Caco-2 (cell line): ENCODE measurements around the gene MED12L. TPM values are rescaled to one million over a fixed set of nuclear protein-coding genes. Genes with fewer than 3 reads are reported as not detected.
"Not testable (repeated sequence)": the region's sequence is repeated elsewhere in the genome, so short reads cannot be mapped to it uniquely, and the experiment has no call there.

Source experiments
- BruUV-seq: library from RNA; stranded (reverse); fragments of 400-500 nt; replicated peaks from 2 replicates; lab custom pipeline; 2021; lab: Mats Ljungman, UMichigan
- CTCF ChIA-PET: fragments of 300-600 bp; sonication (Branson Sonifier 250); formaldehyde crosslinking; loops from one replicate; lab custom pipeline; 2022; ENCODE audit warnings: antibody characterized with exemption; lab: Charles Lee
- POLR2A ChIA-PET: fragments of 300-600 bp; sonication (Branson Sonifier 250); formaldehyde crosslinking; loops from one replicate; lab custom pipeline; 2022; ENCODE audit warnings: antibody characterized with exemption; lab: Charles Lee
- DNase-seq, 2 experiments: peaks; one replicate each; pipeline versions ENCODE4 v3.0.0 to v3.0.0-alpha.2; 2020 to 2022
- H3K27me3 ChIP-seq: replicated peaks from 2 replicates; pipeline ENCODE4 v1.6.0; 2011; ENCODE audit warnings: low read length; ENCODE audit not compliant: control insufficient read depth, insufficient read depth
- H3K36me3 ChIP-seq: 2 replicates; pipeline ENCODE4 v1.5.1; 2011; ENCODE audit warnings: low read length; ENCODE audit not compliant: control insufficient read depth, insufficient read depth
- H3K4me1 ChIP-seq: fragments of 250-450 bp; sonication (Bioruptor Pico); 2 replicates; pipeline ENCODE4 v1.5.1; 2020; ENCODE audit warnings: mild to moderate bottlenecking
- H3K4me3 ChIP-seq: 2 replicates; pipeline ENCODE4 v1.5.1; 2011; ENCODE audit warnings: low read depth, mild to moderate bottlenecking, control low read depth, low read length
- H3K9me3 ChIP-seq: fragments of 250-450 bp; sonication (Bioruptor Pico); 2 replicates; pipeline ENCODE4 v1.5.1; 2020; ENCODE audit warnings: mild to moderate bottlenecking, moderate library complexity
- H3K27ac Mint-ChIP-seq: one replicate; pipeline ENCODE4 v1.8.0; 2022; ENCODE audit warnings: mixed read lengths; ENCODE audit not compliant: unreplicated experiment
- H3K27me3 Mint-ChIP-seq: one replicate; pipeline ENCODE4 v1.8.0; 2022; ENCODE audit warnings: mixed read lengths; ENCODE audit not compliant: insufficient read depth, unreplicated experiment
- H3K36me3 Mint-ChIP-seq: one replicate; pipeline ENCODE4 v1.8.0; 2022; ENCODE audit warnings: mild to moderate bottlenecking, mixed read lengths; ENCODE audit not compliant: insufficient read depth, unreplicated experiment
- H3K4me1 Mint-ChIP-seq: one replicate; pipeline ENCODE4 v1.8.0; 2022; ENCODE audit warnings: low read depth, mixed read lengths; ENCODE audit not compliant: unreplicated experiment
- H3K4me3 Mint-ChIP-seq: one replicate; pipeline ENCODE4 v1.8.0; 2022; ENCODE audit warnings: mild to moderate bottlenecking, moderate library complexity, mixed read lengths; ENCODE audit not compliant: unreplicated experiment
- H3K9me3 Mint-ChIP-seq: one replicate; pipeline ENCODE4 v1.8.0; 2022; ENCODE audit warnings: mixed read lengths; ENCODE audit not compliant: unreplicated experiment
- intact Hi-C: fragments of 100-400 bp; cut with micrococcal nuclease; formaldehyde crosslinking; loops from one replicate; pipeline ENCODE4 v1.10.0; 2022; ENCODE audit not compliant: unreplicated experiment
- total RNA-seq: library from RNA; stranded (reverse); gene quantifications from 2 replicates; pipeline ENCODE4 v1.2.3, GENCODE V29; 2022
- TF ChIP-seq, protein P1 (sequence below), 2 experiments: fragments of 200-600 bp in 1 of 2; IDR thresholded peaks; 1 replicate in 1 of 2; 2 replicates in 1 of 2; pipeline versions ENCODE4 v1.5.1 to v1.8.0; 2011 to 2022; ENCODE audit warnings: antibody characterized with exemption in 1 of 2, control low read depth in 1 of 2, inconsistent platforms in 1 of 2, low read depth in 1 of 2, low read length in 1 of 2, mild to moderate bottlenecking in 1 of 2, moderate library complexity in 1 of 2; ENCODE audit not compliant: insufficient read depth in 1 of 2, severe bottlenecking in 1 of 2, unreplicated experiment in 1 of 2

The MED12L gene
- total RNA-seq, 1 experiment from 2014 or later, result 21.5 TPM

DNA sequence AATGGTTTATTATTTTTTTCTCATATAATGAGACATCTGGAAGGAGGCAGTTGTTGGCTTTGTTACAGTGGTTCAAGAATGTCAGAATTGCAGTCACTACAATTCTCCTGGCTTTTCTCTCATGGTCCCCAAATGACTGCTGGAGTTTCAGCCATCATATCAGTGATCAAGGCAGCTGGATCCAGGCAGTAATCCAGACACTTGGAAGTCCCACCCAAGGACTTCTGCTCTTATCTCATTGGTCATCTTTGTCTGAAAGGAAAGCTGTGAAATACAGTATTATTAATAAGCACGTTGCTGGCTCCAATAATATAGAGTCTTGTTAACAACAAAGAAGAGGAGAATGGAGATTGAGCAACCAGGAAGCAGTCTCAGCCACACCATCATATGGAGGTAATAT is 22.9 kb upstream of the MED12L start:
- Histone ChIP-seq H3K4me1 (no peaks in the 10 kb centered on the region), H3K9me3 (no peaks in the 10 kb centered on the region), H3K27me3 (no peaks in the 10 kb centered on the region), H3K36me3 (no peaks in the 10 kb centered on the region), H3K4me3 (no peak overlapping the region)
- Mint-ChIP-seq H3K27me3 (peaks cover 3% of the 10 kb centered on the region), H3K27ac (no peak overlapping the region), H3K4me1 (no peaks in the 10 kb centered on the region), H3K9me3 (no peaks in the 10 kb centered on the region), H3K4me3 (no peak overlapping the region), H3K36me3 (no peaks in the 10 kb centered on the region)
- ChIA-PET CTCF (no interaction called here), POLR2A (no interaction called here)
- no TSS peak for BruUV-seq
- TF ChIP-seq, protein P1, sequence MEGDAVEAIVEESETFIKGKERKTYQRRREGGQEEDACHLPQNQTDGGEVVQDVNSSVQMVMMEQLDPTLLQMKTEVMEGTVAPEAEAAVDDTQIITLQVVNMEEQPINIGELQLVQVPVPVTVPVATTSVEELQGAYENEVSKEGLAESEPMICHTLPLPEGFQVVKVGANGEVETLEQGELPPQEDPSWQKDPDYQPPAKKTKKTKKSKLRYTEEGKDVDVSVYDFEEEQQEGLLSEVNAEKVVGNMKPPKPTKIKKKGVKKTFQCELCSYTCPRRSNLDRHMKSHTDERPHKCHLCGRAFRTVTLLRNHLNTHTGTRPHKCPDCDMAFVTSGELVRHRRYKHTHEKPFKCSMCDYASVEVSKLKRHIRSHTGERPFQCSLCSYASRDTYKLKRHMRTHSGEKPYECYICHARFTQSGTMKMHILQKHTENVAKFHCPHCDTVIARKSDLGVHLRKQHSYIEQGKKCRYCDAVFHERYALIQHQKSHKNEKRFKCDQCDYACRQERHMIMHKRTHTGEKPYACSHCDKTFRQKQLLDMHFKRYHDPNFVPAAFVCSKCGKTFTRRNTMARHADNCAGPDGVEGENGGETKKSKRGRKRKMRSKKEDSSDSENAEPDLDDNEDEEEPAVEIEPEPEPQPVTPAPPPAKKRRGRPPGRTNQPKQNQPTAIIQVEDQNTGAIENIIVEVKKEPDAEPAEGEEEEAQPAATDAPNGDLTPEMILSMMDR (IDR thresholded peaks at IDR 0.05; ENCODE audit: insufficient read depth in 1 of 2, low read depth in 1 of 2, low read length in 1 of 2, severe bottlenecking in 1 of 2, unreplicated experiment in 1 of 2), result no peak
- intact Hi-C loops, result no loop called here
- DNase-seq, result no peak

DNA sequence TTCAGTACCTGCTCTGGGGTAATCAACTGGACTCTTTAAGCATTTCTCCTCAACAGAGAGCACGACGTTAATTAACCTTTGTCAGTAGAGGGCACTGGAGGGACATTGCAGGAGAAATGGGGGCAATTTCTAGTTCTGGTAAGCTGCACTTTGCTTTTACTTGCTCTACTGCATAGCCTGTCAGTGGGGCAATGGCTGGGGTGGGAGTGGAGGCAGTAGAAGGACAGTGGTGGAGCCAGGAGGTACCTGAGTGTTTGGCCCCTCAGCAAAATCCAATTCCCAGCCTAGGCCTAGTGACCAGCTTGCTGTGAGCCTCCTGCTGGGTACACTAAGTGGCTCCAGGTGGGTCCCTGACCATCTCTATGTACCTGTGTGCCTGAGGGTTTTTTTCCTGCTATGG is 18.3 kb upstream of the MED12L start:
- no peak overlapping the region for H3K4me3 Mint-ChIP-seq
- Histone ChIP-seq H3K9me3 (no peaks in the 10 kb centered on the region), H3K4me3 (no peak overlapping the region), H3K36me3 (no peaks in the 10 kb centered on the region), H3K4me1 (no peaks in the 10 kb centered on the region), H3K27me3 (no peaks in the 10 kb centered on the region)
- POLR2A ChIA-PET, result no interaction called here
- CTCF ChIA-PET, result interaction anchor here (0.5 to 2.4 kb wide), 7 partner anchors 15 to 97 kb away, joined by 3 to 10 read pairs (median 4); partner anchors contain the start of gene MED12L
- H3K4me1 Mint-ChIP-seq, result no peaks in the 10 kb centered on the region
- DNase-seq, result peak; percentile 42 to 63
- no peaks in the 10 kb centered on the region for H3K36me3 Mint-ChIP-seq
- no peak overlapping the region for H3K27ac Mint-ChIP-seq
- H3K27me3 Mint-ChIP-seq, result peaks cover 3% of the 10 kb centered on the region
- intact Hi-C loops, result loop anchor here (1.0 kb wide), 3 partner anchors 19 to 142 kb away; no protein-coding TSS in a partner anchor
- H3K9me3 Mint-ChIP-seq, result no peaks in the 10 kb centered on the region
- no TSS peak for BruUV-seq
- TF ChIP-seq, protein P1 (IDR thresholded peaks at IDR 0.05; ENCODE audit: insufficient read depth in 1 of 2, low read depth in 1 of 2, low read length in 1 of 2, severe bottlenecking in 1 of 2, unreplicated experiment in 1 of 2), result peak; percentile 55 to 57

DNA sequence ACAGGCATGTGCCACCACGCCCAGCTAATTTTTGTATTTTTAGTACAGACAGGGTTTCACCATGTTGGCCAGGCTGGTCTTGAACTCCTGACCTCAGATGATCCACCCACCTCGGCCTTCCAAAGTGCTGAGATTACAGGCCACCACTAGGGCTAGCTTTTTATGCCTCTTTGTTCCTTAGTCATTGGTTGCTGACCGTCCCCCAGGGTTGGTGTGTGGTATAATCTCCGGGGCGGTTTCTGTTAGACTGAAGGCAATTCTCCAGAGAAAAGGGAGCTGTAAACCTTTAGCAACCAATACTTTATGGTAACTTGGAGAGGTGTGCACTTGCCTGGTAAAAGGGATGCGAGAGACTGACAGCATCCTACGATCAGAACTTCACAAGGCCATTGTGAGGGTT is 12.6 kb upstream of the MED12L start:
- H3K4me3 Mint-ChIP-seq, H3K4me1 Mint-ChIP-seq, H3K4me3 ChIP-seq, BruUV-seq, H3K36me3 Mint-ChIP-seq, H3K36me3 ChIP-seq, DNase-seq, H3K27me3 Mint-ChIP-seq, H3K4me1 ChIP-seq, H3K9me3 Mint-ChIP-seq, POLR2A ChIA-PET, H3K9me3 ChIP-seq, H3K27me3 ChIP-seq, H3K27ac Mint-ChIP-seq, intact Hi-C loops: not testable (repeated sequence)
- CTCF ChIA-PET, result interaction anchor here (0.7 kb wide), 1 partner anchor 462 kb away, joined by 3 read pairs; no protein-coding TSS in a partner anchor

DNA sequence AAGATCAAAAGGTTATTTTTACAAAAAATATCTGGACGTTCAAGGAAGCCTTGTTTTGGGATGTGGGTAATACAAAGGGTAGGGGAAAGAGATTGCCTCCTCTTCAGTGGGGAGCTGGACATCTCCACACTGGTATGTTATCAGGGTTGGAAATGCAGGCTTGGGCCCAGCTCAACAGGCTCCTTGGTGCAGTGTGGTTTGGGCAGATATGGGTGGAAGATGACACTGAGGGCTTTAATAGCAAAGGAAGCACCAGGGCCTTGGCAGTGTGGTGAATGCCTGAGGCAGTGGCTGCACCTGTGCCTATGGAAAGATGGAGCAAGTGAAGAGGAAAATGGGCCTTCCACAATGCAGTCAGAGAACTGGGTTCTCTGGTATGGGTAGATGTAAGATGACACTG is 11.2 kb upstream of the MED12L start:
- no peak overlapping the region for H3K4me3 Mint-ChIP-seq
- ChIA-PET CTCF (no interaction called here), POLR2A (no interaction called here)
- Histone ChIP-seq H3K27me3 (no peaks in the 10 kb centered on the region), H3K4me3 (no peak overlapping the region), H3K9me3 (no peaks in the 10 kb centered on the region), H3K4me1 (no peaks in the 10 kb centered on the region), H3K36me3 (no peaks in the 10 kb centered on the region)
- TF ChIP-seq, protein P1 (IDR thresholded peaks at IDR 0.05; ENCODE audit: insufficient read depth in 1 of 2, low read depth in 1 of 2, low read length in 1 of 2, severe bottlenecking in 1 of 2, unreplicated experiment in 1 of 2), result no peak
- no peaks in the 10 kb centered on the region for H3K36me3 Mint-ChIP-seq
- no TSS peak for BruUV-seq
- no peak overlapping the region for H3K27ac Mint-ChIP-seq
- no peaks in the 10 kb centered on the region for H3K4me1 Mint-ChIP-seq
- no peaks in the 10 kb centered on the region for H3K27me3 Mint-ChIP-seq
- intact Hi-C loops, result no loop called here
- H3K9me3 Mint-ChIP-seq, result no peaks in the 10 kb centered on the region
- no peak for DNase-seq
